SH-SY5Y (cell line): ENCODE measurements around the gene OR5K2.

Experiments used
- GATA2 ChIP-seq: IDR thresholded peaks from 2 replicates; pipeline ENCODE4 v1.6.1; 2011; ENCODE audit warnings: mild to moderate bottlenecking, low read depth, low read length
- GATA3 ChIP-seq: IDR thresholded peaks from 2 replicates; pipeline ENCODE4 v1.6.1; 2011; ENCODE audit warnings: low read depth, mild to moderate bottlenecking, low read length, moderate library complexity

DNA sequence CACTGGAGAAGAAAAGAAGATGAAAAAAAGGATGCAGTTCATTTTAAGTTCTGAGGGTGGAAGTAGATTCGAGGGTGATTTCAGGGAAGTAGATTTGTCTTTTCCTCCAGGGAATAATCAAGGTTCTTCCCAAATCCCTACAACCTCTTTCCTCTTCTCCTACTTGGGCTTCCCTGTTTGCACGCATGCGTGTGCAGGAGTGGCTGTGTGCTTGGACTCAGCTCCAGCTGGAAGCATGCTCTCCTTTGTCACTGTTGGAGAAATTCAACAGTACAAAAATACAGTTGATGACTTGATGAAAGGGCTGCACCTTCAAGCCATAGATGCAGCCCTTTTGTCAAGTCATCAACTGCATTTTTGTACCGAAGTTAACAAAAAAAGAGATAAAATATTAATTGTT is 3.8 kb downstream of the OR5K2 start:
- TF ChIP-seq GATA2 (no peak), GATA3 (no peak)
